Chondrocyte (in vitro differentiated cells): Measurements from ENCODE around the gene NSUN7. TPM values are rescaled to one million over a fixed set of nuclear protein-coding genes. Genes with fewer than 3 reads are reported as not detected.
"Not testable (repeated sequence)": the region's sequence is repeated elsewhere in the genome, so short reads cannot be mapped to it uniquely, and the experiment has no call there.

Experiments used
- DNase-seq: peaks from one replicate; pipeline ENCODE4 v3.0.0; 2021; ENCODE audit warnings: mixed read lengths, low spot score
- H3K27ac Mint-ChIP-seq: one replicate; pipeline ENCODE4 v1.8.0; 2021; ENCODE audit warnings: mild to moderate bottlenecking, moderate library complexity, mixed read lengths; ENCODE audit not compliant: unreplicated experiment
- H3K27me3 Mint-ChIP-seq: 2 replicates; pipeline ENCODE4 v1.8.0; 2021; ENCODE audit warnings: low read depth, mixed read lengths
- H3K36me3 Mint-ChIP-seq: 2 replicates; pipeline ENCODE4 v1.8.0; 2021; ENCODE audit warnings: low read depth, mixed read lengths
- H3K4me1 Mint-ChIP-seq: 2 replicates; pipeline ENCODE4 v1.8.0; 2021; ENCODE audit warnings: low read depth, mild to moderate bottlenecking, mixed read lengths
- H3K4me3 Mint-ChIP-seq: one replicate; pipeline ENCODE4 v1.8.0; 2021; ENCODE audit warnings: mild to moderate bottlenecking, moderate library complexity, mixed read lengths; ENCODE audit not compliant: unreplicated experiment
- H3K9me3 Mint-ChIP-seq: 2 replicates; pipeline ENCODE4 v1.8.0; 2021; ENCODE audit warnings: low read depth, mixed read lengths
- total RNA-seq: library from RNA; stranded (reverse); gene quantifications from 3 replicates; pipeline ENCODE4 v1.2.1, GENCODE V29; 2021
- TF ChIP-seq, protein P1 (sequence below): fragments of 200-600 bp; sonication (generic); IDR thresholded peaks from 2 replicates; pipeline ENCODE4 v1.5.0; 2021; ENCODE audit warnings: antibody characterized with exemption, mild to moderate bottlenecking, moderate library complexity

NSUN7 gene
- total RNA-seq, 1 donor from 2014 or later, result 5.1 TPM

GRCh38 chr4:40710484-40711254 is 39.1 kb upstream of the NSUN7 start:
- no peak for DNase-seq
- H3K27me3 Mint-ChIP-seq, result peaks cover 21% of the 10 kb centered on the region
- no peaks in the 10 kb centered on the region for H3K36me3 Mint-ChIP-seq
- no peak overlapping the region for H3K4me3 Mint-ChIP-seq
- H3K27ac Mint-ChIP-seq, result no peak overlapping the region
- TF ChIP-seq, protein P1, sequence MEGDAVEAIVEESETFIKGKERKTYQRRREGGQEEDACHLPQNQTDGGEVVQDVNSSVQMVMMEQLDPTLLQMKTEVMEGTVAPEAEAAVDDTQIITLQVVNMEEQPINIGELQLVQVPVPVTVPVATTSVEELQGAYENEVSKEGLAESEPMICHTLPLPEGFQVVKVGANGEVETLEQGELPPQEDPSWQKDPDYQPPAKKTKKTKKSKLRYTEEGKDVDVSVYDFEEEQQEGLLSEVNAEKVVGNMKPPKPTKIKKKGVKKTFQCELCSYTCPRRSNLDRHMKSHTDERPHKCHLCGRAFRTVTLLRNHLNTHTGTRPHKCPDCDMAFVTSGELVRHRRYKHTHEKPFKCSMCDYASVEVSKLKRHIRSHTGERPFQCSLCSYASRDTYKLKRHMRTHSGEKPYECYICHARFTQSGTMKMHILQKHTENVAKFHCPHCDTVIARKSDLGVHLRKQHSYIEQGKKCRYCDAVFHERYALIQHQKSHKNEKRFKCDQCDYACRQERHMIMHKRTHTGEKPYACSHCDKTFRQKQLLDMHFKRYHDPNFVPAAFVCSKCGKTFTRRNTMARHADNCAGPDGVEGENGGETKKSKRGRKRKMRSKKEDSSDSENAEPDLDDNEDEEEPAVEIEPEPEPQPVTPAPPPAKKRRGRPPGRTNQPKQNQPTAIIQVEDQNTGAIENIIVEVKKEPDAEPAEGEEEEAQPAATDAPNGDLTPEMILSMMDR, result no peak
- no peaks in the 10 kb centered on the region for H3K4me1 Mint-ChIP-seq
- no peaks in the 10 kb centered on the region for H3K9me3 Mint-ChIP-seq

DNA sequence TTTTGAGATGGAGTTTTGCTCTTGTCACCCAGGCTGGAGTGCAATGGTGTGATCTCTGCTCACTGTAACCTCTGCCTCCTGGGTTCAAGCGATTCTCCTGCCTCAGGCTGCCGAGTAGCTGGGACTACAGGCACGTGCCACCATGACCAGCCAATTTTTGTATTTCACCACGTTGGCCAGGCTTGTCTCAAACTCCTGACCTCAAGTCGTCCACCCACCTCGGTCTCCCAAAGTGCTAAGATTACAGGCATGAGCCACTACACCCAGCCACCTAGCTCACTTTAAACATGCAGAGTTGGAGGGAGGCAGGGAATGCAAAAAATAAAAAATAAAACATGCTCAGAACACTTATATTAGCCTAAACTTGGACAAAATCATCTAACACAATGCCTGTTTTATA is 36.8 kb upstream of the NSUN7 start:
- DNase-seq, H3K9me3 Mint-ChIP-seq, H3K27ac Mint-ChIP-seq, H3K36me3 Mint-ChIP-seq, H3K4me1 Mint-ChIP-seq, H3K4me3 Mint-ChIP-seq: not testable (repeated sequence)
- H3K27me3 Mint-ChIP-seq, result peaks cover 21% of the 10 kb centered on the region

DNA sequence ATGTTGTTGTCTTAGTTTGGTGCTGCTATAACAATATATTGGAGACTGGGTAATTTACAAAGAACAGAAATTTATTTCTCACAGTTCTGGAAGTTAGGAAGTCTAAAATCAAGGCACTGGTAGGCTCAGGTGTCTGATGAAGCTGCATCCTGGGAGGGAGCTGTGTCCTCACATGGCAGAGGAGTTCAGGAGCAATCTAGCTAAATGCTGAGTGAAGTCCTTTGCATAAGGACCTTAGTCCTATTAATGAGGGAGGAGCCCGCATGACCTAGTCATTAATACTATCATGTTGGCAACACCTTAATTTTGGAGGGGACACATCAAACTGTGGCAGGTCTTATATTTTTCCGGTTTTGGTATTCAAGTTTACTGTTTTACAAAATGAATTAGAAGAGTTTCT is 36.0 kb upstream of the NSUN7 start:
- H3K36me3 Mint-ChIP-seq, result no peaks in the 10 kb centered on the region
- H3K4me1 Mint-ChIP-seq, result no peaks in the 10 kb centered on the region
- no peak overlapping the region for H3K4me3 Mint-ChIP-seq
- no peaks in the 10 kb centered on the region for H3K9me3 Mint-ChIP-seq
- H3K27ac Mint-ChIP-seq, result no peak overlapping the region
- TF ChIP-seq, protein P1, result no peak
- peaks cover 22% of the 10 kb centered on the region for H3K27me3 Mint-ChIP-seq
- DNase-seq, result no peak

DNA sequence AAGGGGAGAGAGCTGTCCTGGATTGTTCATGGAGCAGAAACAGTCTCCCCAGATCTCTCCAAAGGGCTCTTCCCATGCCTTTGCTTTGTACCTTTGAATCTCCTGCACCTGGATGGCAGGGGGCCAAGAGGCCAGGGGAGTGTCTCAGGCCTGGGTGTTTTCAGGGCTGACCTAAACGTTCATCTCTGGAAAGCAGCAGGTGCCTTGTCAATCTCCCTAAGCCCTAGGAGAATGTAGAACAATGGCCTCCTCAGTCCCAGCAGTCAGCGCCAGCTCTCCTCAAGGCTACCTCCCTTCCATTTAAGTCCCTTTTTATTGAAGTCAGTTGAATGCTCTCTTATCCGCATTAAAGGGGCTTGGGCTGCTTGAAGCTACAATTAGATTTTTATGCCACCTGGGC is 31.2 kb upstream of the NSUN7 start:
- Mint-ChIP-seq H3K27ac (no peak overlapping the region), H3K4me3 (no peak overlapping the region), H3K27me3 (peaks cover 17% of the 10 kb centered on the region), H3K9me3 (no peaks in the 10 kb centered on the region), H3K36me3 (no peaks in the 10 kb centered on the region), H3K4me1 (no peaks in the 10 kb centered on the region)
- DNase-seq, result no peak
- TF ChIP-seq, protein P1, result no peak

DNA sequence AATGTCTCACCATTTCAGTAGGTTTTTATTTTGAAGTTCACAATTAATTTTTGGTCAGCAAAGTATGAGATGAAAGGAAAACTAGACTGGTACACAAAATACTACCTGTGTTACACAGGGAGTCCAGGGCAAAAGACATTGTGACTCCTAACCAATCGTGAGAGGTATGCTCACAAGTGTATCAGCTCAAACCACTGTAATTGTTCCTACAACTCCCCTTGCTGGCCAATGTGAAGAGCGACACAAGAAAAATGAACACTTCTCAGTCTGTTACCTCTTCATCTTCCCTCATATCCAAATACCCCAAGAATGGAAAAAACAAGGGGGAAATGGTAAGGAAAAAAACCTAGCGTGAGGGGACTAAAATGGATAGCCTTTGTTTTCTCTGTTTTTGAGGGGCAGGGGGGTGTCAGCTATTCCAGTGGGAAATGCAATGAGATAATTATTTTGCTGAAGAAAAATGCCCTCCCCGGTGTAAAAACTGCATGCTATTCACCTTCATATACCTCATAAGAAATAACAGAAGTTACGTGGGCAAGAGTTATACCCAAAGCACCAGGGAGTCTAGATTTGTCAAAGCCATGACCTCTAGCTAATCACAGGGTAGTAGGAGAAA is 30.6 kb upstream of the NSUN7 start:
- no peak overlapping the region for H3K27ac Mint-ChIP-seq
- H3K9me3 Mint-ChIP-seq, result no peaks in the 10 kb centered on the region
- H3K36me3 Mint-ChIP-seq, result no peaks in the 10 kb centered on the region
- TF ChIP-seq, protein P1, result peak; percentile 78
- no peaks in the 10 kb centered on the region for H3K4me1 Mint-ChIP-seq
- DNase-seq, result no peak
- H3K27me3 Mint-ChIP-seq, result peaks cover 17% of the 10 kb centered on the region
- H3K4me3 Mint-ChIP-seq, result no peak overlapping the region

- no peaks in the 10 kb centered on the region for H3K36me3 Mint-ChIP-seq
- H3K27me3 Mint-ChIP-seq, result peaks cover 17% of the 10 kb centered on the region
- TF ChIP-seq, protein P1, result no peak
- no peaks in the 10 kb centered on the region for H3K9me3 Mint-ChIP-seq
- no peak overlapping the region for H3K4me3 Mint-ChIP-seq
- no peak for DNase-seq
- H3K4me1 Mint-ChIP-seq, result no peaks in the 10 kb centered on the region
- no peak overlapping the region for H3K27ac Mint-ChIP-seq
These were observed 29.4 kb upstream of the NSUN7 start for GRCh38 chr4:40720351-40720750.
